Keratinocyte (primary cell): ENCODE data around the gene LEFTY1. TPM values are rescaled to one million over a fixed set of nuclear protein-coding genes. Genes with fewer than 3 reads are reported as not detected.

ENCODE experiments used
- DNase-seq: peaks from one replicate; pipeline ENCODE4 v3.0.0-alpha.2; 2011; ENCODE audit warnings: low read depth, missing footprints, low spot score
- FAIRE-seq: peaks from 2 replicates; lab custom pipeline; 2011; peaks lifted over from hg19 to GRCh38; lab: Jason Lieb, UNC
- H2AFZ ChIP-seq: 2 replicates; pipeline ENCODE4 v1.6.0; 2012; ENCODE audit warnings: low read length, control low read depth, inconsistent platforms; ENCODE audit not compliant: control insufficient read depth
- H3K27ac ChIP-seq: 2 replicates; pipeline ENCODE4 v1.5.1; 2011; ENCODE audit warnings: low read length; ENCODE audit not compliant: control insufficient read depth, insufficient read depth
- H3K27me3 ChIP-seq: 3 replicates; pipeline ENCODE4 v1.6.0; 2011; ENCODE audit warnings: low read length; ENCODE audit not compliant: control insufficient read depth, insufficient read depth; ENCODE audit errors: extremely low read depth
- H3K36me3 ChIP-seq, 2 experiments: 2 replicates in 1 of 2; 3 replicates in 1 of 2; pipeline ENCODE4 v1.5.1; 2011; ENCODE audit warnings: low read length in 2 of 2, mild to moderate bottlenecking in 1 of 2; ENCODE audit not compliant: control insufficient read depth in 2 of 2, insufficient read depth in 2 of 2; ENCODE audit errors: extremely low read depth in 1 of 2
- H3K4me1 ChIP-seq: 3 replicates; pipeline ENCODE4 v1.5.1; 2011; ENCODE audit warnings: low read length; ENCODE audit not compliant: control insufficient read depth, insufficient read depth; ENCODE audit errors: extremely low read depth
- H3K4me2 ChIP-seq: 3 replicates; pipeline ENCODE4 v1.6.0; 2011; ENCODE audit warnings: low read depth, low read length; ENCODE audit not compliant: control insufficient read depth, insufficient read depth; ENCODE audit errors: extremely low read depth
- H3K4me3 ChIP-seq, 3 experiments: fragments of 200-600 bp in 1 of 3; sonication (generic) in 1 of 3; 2 replicates in 2 of 3; 3 replicates in 1 of 3; pipeline ENCODE4 v1.5.1; 2011 to 2016; ENCODE audit warnings: low read length in 3 of 3, mild to moderate bottlenecking in 3 of 3, control low read depth in 2 of 3, inconsistent platforms in 1 of 3, low read depth in 1 of 3, mixed read lengths in 1 of 3, mixed run types in 1 of 3, moderate library complexity in 1 of 3; ENCODE audit not compliant: control insufficient read depth in 2 of 3, insufficient read depth in 2 of 3; ENCODE audit errors: extremely low read depth in 1 of 3
- H3K79me2 ChIP-seq: 2 replicates; pipeline ENCODE4 v1.6.0; 2012; ENCODE audit warnings: low read length; ENCODE audit not compliant: control insufficient read depth, insufficient read depth
- H3K9ac ChIP-seq: 3 replicates; pipeline ENCODE4 v1.6.0; 2011; ENCODE audit warnings: low read length; ENCODE audit not compliant: control insufficient read depth, insufficient read depth; ENCODE audit errors: extremely low read depth
- H3K9me1 ChIP-seq: 3 replicates; pipeline ENCODE4 v1.6.0; 2011; ENCODE audit warnings: low read length; ENCODE audit not compliant: control insufficient read depth, insufficient read depth; ENCODE audit errors: extremely low read depth
- H3K9me3 ChIP-seq: 2 replicates; pipeline ENCODE4 v1.5.1; 2012; ENCODE audit warnings: low read depth, low read length; ENCODE audit not compliant: control insufficient read depth
- H4K20me1 ChIP-seq: 3 replicates; pipeline ENCODE4 v1.6.0; 2011; ENCODE audit warnings: low read length; ENCODE audit not compliant: control insufficient read depth, insufficient read depth; ENCODE audit errors: extremely low read depth
- CTCF ChIP-seq, 3 experiments: IDR thresholded peaks in 1 of 3; conservative IDR thresholded peaks in 1 of 3; optimal IDR thresholded peaks in 1 of 3; 2 replicates in 2 of 3; 3 replicates in 1 of 3; pipeline versions ENCODE3 to v1.5.1; 2011; ENCODE audit warnings: low read length in 3 of 3, mild to moderate bottlenecking in 3 of 3, moderate library complexity in 2 of 3, control low read depth in 1 of 3, inconsistent platforms in 1 of 3; ENCODE audit not compliant: insufficient read depth in 2 of 3; ENCODE audit errors: extremely low read depth in 1 of 3
- EZH2 ChIP-seq: IDR thresholded peaks from one replicate; pipeline ENCODE4 v1.6.1; 2012; ENCODE audit warnings: inconsistent platforms, mild to moderate bottlenecking, low read length, moderate library complexity
- dilution Hi-C: fragments of 300-500 bp; cut with MboI; formaldehyde crosslinking; loops from one replicate; pipeline ENCODE4 v1.7.0; 2020; ENCODE audit warnings: low sequenced_read_pairs; ENCODE audit not compliant: extremely low pct_ligation_motif_present
- polyA plus RNA-seq, 5 experiments: library from polyadenylated mRNA; depleted of rRNA in 3 of 5; stranded (reverse) in 3 of 5; stranded (forward) in 1 of 5; unstranded in 1 of 5; fragments of >200 nt; gene quantifications; 1 replicate in 1 of 5; 2 replicates in 3 of 5; 3 replicates in 1 of 5; pipeline versions ENCODE4 v1.2.1 to v1.2.3, GENCODE V29; 2011 to 2012; ENCODE audit warnings: missing spikeins in 2 of 5, low read depth in 1 of 5, low replicate concordance in 1 of 5

Gene LEFTY1
- polyA plus RNA-seq, 1 donor (not counting 4 experiments of a cell fraction or from before 2014, with no cell fraction given) = not detected

GRCh38 chr1:225911191-225912130 lies 22.5 kb upstream of the LEFTY1 start:
- Histone ChIP-seq H3K27me3 (no peaks in the 10 kb centered on the region), H3K4me2 (no peak overlapping the region), H3K9me1 (peaks cover 4% of the 10 kb centered on the region), H4K20me1 (no peaks in the 10 kb centered on the region), H3K9ac (no peak overlapping the region), H2AFZ (no peak overlapping the region), H3K36me3 (peaks cover 0 to 2% of the 10 kb centered on the region in 2 experiments), H3K27ac (no peak overlapping the region), H3K4me3 (no peak overlapping the region), H3K79me2 (no peaks in the 10 kb centered on the region), H3K9me3 (no peaks in the 10 kb centered on the region), H3K4me1 (peaks cover 23% of the 10 kb centered on the region)
- dilution Hi-C loops = no loop called here
- TF ChIP-seq EZH2 (no peak), CTCF (optimal IDR thresholded peaks at IDR 0.05 in 1 of 3, IDR thresholded peaks at IDR 0.05 in 1 of 3, conservative IDR thresholded peaks at IDR 0.05 in 1 of 3; ENCODE audit: extremely low read depth in 1 of 3, insufficient read depth in 2 of 3, low read length in 3 of 3) (peak in 2 of 3 experiments; percentile 51 to 71)
- DNase-seq = no peak
- no peak for FAIRE-seq

GRCh38 chr1:225909477-225909876 lies 20.5 kb upstream of the LEFTY1 start:
- no peaks in the 10 kb centered on the region for H3K27me3 ChIP-seq
- H2AFZ ChIP-seq = no peak overlapping the region
- dilution Hi-C loops = no loop called here
- H3K36me3 ChIP-seq = peaks cover 0 to 2% of the 10 kb centered on the region in 2 experiments
- peaks cover 8% of the 10 kb centered on the region for H3K4me1 ChIP-seq
- DNase-seq = no peak
- no peak overlapping the region for H3K4me3 ChIP-seq
- H3K27ac ChIP-seq = no peak overlapping the region
- H4K20me1 ChIP-seq = no peaks in the 10 kb centered on the region
- no peak overlapping the region for H3K9ac ChIP-seq
- FAIRE-seq = no peak
- TF ChIP-seq EZH2 (no peak), CTCF (optimal IDR thresholded peaks at IDR 0.05 in 1 of 3, IDR thresholded peaks at IDR 0.05 in 1 of 3, conservative IDR thresholded peaks at IDR 0.05 in 1 of 3; ENCODE audit: extremely low read depth in 1 of 3, insufficient read depth in 2 of 3, low read length in 3 of 3) (no peak)
- no peak overlapping the region for H3K4me2 ChIP-seq
- H3K9me3 ChIP-seq = no peaks in the 10 kb centered on the region
- H3K79me2 ChIP-seq = no peaks in the 10 kb centered on the region
- H3K9me1 ChIP-seq = no peaks in the 10 kb centered on the region
